Measurements from ENCODE around the gene QRICH1.

The QRICH1 gene

GRCh38 chr3:49035281-49035680 lies 58.6 kb downstream of the QRICH1 start:
- DNase-seq (ENCODE audit: extremely low read depth in 1 of 2, low read depth in 1 of 2) = no peak

- DNase-seq (ENCODE audit: extremely low read depth in 1 of 2, low read depth in 1 of 2) = no peak
These were observed 59.2 kb downstream of the QRICH1 start for GRCh38 chr3:49034650-49035049.

GRCh38 chr3:49032646-49033304 lies 61.1 kb downstream of the QRICH1 start:
- DNase-seq (ENCODE audit: extremely low read depth in 1 of 2, low read depth in 1 of 2) = no peak

- DNase-seq (ENCODE audit: extremely low read depth in 1 of 2, low read depth in 1 of 2) = no peak
These were observed 63.5 kb downstream of the QRICH1 start for GRCh38 chr3:49030321-49030720.

GRCh38 chr3:49029563-49029884 lies 64.3 kb downstream of the QRICH1 start:
- no peak for DNase-seq (ENCODE audit: extremely low read depth in 1 of 2, low read depth in 1 of 2)

- DNase-seq (ENCODE audit: extremely low read depth in 1 of 2, low read depth in 1 of 2) = peak; percentile 83 to 86
These were observed 65.0 kb downstream of the QRICH1 start, which contains the start of gene IMPDH2 for GRCh38 chr3:49028673-49029562. TSS of gene IMPDH2 (minus strand) at chr3:49029398. CDS start at chr3:49029350, 48 bp downstream.

- no peak for DNase-seq (ENCODE audit: extremely low read depth in 1 of 2, low read depth in 1 of 2)
These were observed 65.6 kb downstream of the QRICH1 start for GRCh38 chr3:49028298-49028672.

- no peak for DNase-seq (ENCODE audit: extremely low read depth in 1 of 2, low read depth in 1 of 2)
These were observed 66.2 kb downstream of the QRICH1 start for GRCh38 chr3:49027634-49028033.

GRCh38 chr3:49026536-49026935 lies 67.3 kb downstream of the QRICH1 start:
- no peak for DNase-seq (ENCODE audit: extremely low read depth in 1 of 2, low read depth in 1 of 2)

- no peak for DNase-seq (ENCODE audit: extremely low read depth in 1 of 2, low read depth in 1 of 2)
These were observed 67.9 kb downstream of the QRICH1 start for GRCh38 chr3:49025793-49026520.

- DNase-seq (ENCODE audit: extremely low read depth in 1 of 2, low read depth in 1 of 2) = no peak
These were observed 68.7 kb downstream of the QRICH1 start for GRCh38 chr3:49025005-49025792.

GRCh38 chr3:49024449-49024848 lies 69.4 kb downstream of the QRICH1 start:
- no peak for DNase-seq (ENCODE audit: extremely low read depth in 1 of 2, low read depth in 1 of 2)

GRCh38 chr3:49023775-49024174 lies 70.1 kb downstream of the QRICH1 start:
- DNase-seq (ENCODE audit: extremely low read depth in 1 of 2, low read depth in 1 of 2) = no peak

GRCh38 chr3:49022688-49023171 lies 71.1 kb downstream of the QRICH1 start:
- no peak for DNase-seq (ENCODE audit: extremely low read depth in 1 of 2, low read depth in 1 of 2)

- peak; percentile 86 to 88 for DNase-seq (ENCODE audit: extremely low read depth in 1 of 2, low read depth in 1 of 2)
These were observed 71.8 kb downstream of the QRICH1 start, which contains the start of gene NDUFAF3 for GRCh38 chr3:49021813-49022687. TSS of gene NDUFAF3 (plus strand) at chr3:49022121. CDS start at chr3:49022145, 24 bp downstream.

GRCh38 chr3:49021213-49021812 lies 72.6 kb downstream of the QRICH1 start:
- peak; percentile 97 to 99 for DNase-seq (ENCODE audit: extremely low read depth in 1 of 2, low read depth in 1 of 2)

GRCh38 chr3:49020330-49021212 lies 73.3 kb downstream of the QRICH1 start:
- no peak for DNase-seq (ENCODE audit: extremely low read depth in 1 of 2, low read depth in 1 of 2)

- DNase-seq (ENCODE audit: extremely low read depth in 1 of 2, low read depth in 1 of 2) = no peak
These were observed 73.9 kb downstream of the QRICH1 start for GRCh38 chr3:49019941-49020329.
